Measurements from ENCODE around the gene NOTCH1.

NOTCH1 gene

GRCh38 chr9:136546697-136547501 lies 1.1 kb upstream of the NOTCH1 start (continued):
- TF ChIP-seq ZNF692 (tag by site-specific recombination; IDR thresholded peaks at IDR 0.05) (peak; percentile 28), ZNF394 (tag by site-specific recombination; IDR thresholded peaks at IDR 0.05; ENCODE audit: borderline replicate concordance) (no peak), ZNF776 (tag by site-specific recombination; IDR thresholded peaks at IDR 0.05; ENCODE audit: borderline replicate concordance) (no peak), PRDM4 (tag by site-specific recombination; IDR thresholded peaks at IDR 0.05) (peak; percentile 60; the same call in 1 of the 2 replicates), ZNF335 (tag by site-specific recombination; conservative IDR thresholded peaks at IDR 0.05) (peak; percentile 87), ZNF830 (tag by site-specific recombination; IDR thresholded peaks at IDR 0.05; ENCODE audit: low read depth) (no peak), ZNF16 (tag by site-specific recombination; IDR thresholded peaks at IDR 0.05; ENCODE audit: low read depth) (no peak), PATZ1 (tag by site-specific recombination; IDR thresholded peaks at IDR 0.05) (peak; percentile 71), BCL11A (tag by site-specific recombination; IDR thresholded peaks at IDR 0.05; ENCODE audit: low read depth) (0 out of 2 replicates have a peak, but pooled peaks have one; percentile 1), CTCF (tag by site-specific recombination; IDR thresholded peaks at IDR 0.05) (peak; percentile 70), GLIS2 (tag by site-specific recombination; IDR thresholded peaks at IDR 0.05) (peak; percentile 35), SP7 (tag by site-specific recombination; IDR thresholded peaks at IDR 0.05) (peak; percentile 58; the same call in 1 of the 2 replicates), ZBTB20 (tag by site-specific recombination; IDR thresholded peaks at IDR 0.05) (0 out of 2 replicates have a peak, but pooled peaks have one; percentile 70), EGR2 (tag by site-specific recombination; IDR thresholded peaks at IDR 0.05; ENCODE audit: low read depth) (peak; percentile 13; the same call in 1 of the 2 replicates)

- Histone ChIP-seq H3K4me3 (ENCODE audit: low read depth, low read length) (peak overlapping the region; percentile 67), H3K9me3 (ENCODE audit: control insufficient read depth, insufficient read depth, low read depth, low read length) (no peaks in the 10 kb centered on the region), H3K27ac (ENCODE audit: extremely low read depth, low read depth, low read length) (peak overlapping the region; percentile 41; the same call in 1 of the 2 replicates), H3K36me3 (ENCODE audit: control insufficient read depth in 2 of 2, insufficient read depth in 1 of 2, low read length in 2 of 2) (peaks cover 0 to 18% of the 10 kb centered on the region in 2 experiments; a peak in 1 of 3 replicates), H3K4me1 (ENCODE audit: control insufficient read depth, insufficient read depth, low read length) (peaks cover 6% of the 10 kb centered on the region)
- ChIA-PET POLR2A (interaction anchor here (0.6 to 1.3 kb wide), 3 partner anchors 12 to 255 kb away, joined by 3 to 7 read pairs (median 3); no protein-coding TSS in a partner anchor), CTCF (no interaction called here)
- no peak for TF ChIP-seq TRIM28 (IDR thresholded peaks at IDR 0.05; ENCODE audit: borderline replicate concordance, low read length)
Observed at GRCh38 chr9:136545692-136545964, 220 bp downstream of the NOTCH1 start.
